ENCODE results near the gene DDB1. TPM values are rescaled to one million over a fixed set of nuclear protein-coding genes. Genes with fewer than 3 reads are reported as not detected.

DDB1 gene
- total and polyA plus RNA-seq, 8 donors = 140 to 203 (median 184) TPM

- no peak overlapping the region for H3K27ac ChIP-seq
- intact Hi-C loops (cut with DNase I) = no loop called here
- DNase-seq (no peak), ATAC-seq (no peak)
- no peak overlapping the region for H3K4me3 ChIP-seq
- no peaks in the 10 kb centered on the region for H3K27me3 ChIP-seq
- TF ChIP-seq CTCF (IDR thresholded peaks at IDR 0.05) = no peak
- H3K4me1 ChIP-seq = peaks cover 0 to 17% of the 10 kb centered on the region in 2 donors
- H3K36me3 ChIP-seq = peaks cover 0 to 75% of the 10 kb centered on the region in 2 donors
- H3K9me3 ChIP-seq = no peaks in the 10 kb centered on the region
Measured at GRCh38 chr11:61345954-61346843, 13.3 kb upstream of the DDB1 start.

DNA sequence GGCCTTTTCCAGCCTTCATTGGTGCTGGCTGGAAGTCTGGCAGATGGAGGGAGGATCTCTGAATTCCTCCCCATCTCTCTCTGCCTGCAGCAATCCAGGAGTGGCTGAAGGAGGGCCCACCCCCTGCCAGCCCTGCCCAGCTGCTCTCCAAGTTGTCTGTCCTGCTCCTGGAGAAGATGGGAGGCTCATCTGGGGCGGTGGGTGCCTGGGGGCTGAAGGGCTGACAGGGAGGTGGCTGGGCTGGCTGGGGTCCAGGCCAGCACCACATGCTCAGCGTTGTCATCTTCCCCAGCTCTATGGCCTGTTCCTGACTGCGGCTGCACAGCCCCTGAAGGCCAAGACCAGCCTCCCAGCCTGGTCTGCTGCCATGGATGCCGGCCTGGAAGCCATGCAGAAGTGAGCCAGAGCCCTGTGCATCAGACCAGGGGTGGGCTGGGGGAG lies 12.3 kb upstream of the DDB1 start:
- Histone ChIP-seq H3K4me1 (peaks cover 0 to 17% of the 10 kb centered on the region in 2 donors), H3K4me3 (no peak overlapping the region), H3K27me3 (no peaks in the 10 kb centered on the region), H3K27ac (peak overlapping the region in 1 of 2 donors; percentile 3), H3K36me3 (peaks cover 0 to 65% of the 10 kb centered on the region in 2 donors), H3K9me3 (no peaks in the 10 kb centered on the region)
- intact Hi-C loops (cut with DNase I) = no loop called here
- no peak for DNase-seq
- peak; percentile 21 for ATAC-seq
- no peak for TF ChIP-seq CTCF (IDR thresholded peaks at IDR 0.05)

DNA sequence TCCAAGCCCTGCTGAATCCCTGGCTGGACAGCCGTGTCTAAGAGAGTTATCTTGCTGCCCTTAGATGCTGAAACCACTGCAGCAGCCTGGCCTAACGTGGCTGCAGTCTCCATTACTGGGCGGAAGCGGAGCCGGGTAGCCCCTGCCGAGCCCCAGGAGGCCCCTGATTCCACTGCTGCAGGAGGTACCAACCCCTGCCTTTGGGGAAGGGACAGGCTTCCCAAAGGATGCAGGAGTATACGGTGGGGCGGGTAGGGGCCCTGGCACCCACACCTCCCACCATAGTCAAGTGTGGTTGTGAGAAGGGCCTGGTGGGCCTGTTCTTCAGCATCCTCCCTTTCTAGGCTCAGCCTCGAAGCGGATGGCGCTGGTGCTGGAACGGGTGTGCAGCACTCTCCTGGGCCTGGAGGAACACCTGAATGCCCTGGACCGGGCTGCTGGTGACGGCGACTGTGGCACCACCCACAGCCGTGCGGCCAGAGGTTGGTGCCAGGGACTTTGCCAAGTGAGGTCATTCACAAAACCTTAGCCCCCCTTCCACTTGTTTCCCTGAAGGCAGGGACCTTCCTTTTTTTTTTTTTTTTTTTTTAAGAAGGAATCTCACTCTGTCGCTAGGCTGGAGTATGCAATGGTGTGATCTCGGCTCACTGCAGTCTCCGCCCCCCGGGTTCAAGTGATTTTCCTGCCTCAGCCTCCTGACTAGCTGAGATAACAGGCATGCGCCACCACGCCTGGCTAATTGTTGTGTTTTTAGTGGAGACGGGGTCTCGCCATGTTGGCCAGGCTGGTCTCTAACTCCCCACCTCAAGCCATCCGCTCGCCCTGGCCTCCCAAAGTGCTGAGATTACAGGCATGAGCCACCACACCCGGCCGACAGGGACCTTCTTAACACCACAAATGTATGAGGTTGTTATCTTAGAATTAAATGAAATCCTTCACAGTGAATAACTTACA lies 11.2 kb upstream of the DDB1 start:
- Histone ChIP-seq H3K27me3 (no peaks in the 10 kb centered on the region), H3K9me3 (no peaks in the 10 kb centered on the region), H3K4me1 (peaks cover 0 to 17% of the 10 kb centered on the region in 2 donors), H3K4me3 (no peak overlapping the region), H3K36me3 (peaks cover 0 to 64% of the 10 kb centered on the region in 2 donors), H3K27ac (no peak overlapping the region)
- ATAC-seq (no peak), DNase-seq (no peak)
- TF ChIP-seq CTCF (IDR thresholded peaks at IDR 0.05) = no peak
- intact Hi-C loops (cut with DNase I) = no loop called here

- TF ChIP-seq CTCF (IDR thresholded peaks at IDR 0.05) = no peak
- no peaks in the 10 kb centered on the region for H3K9me3 ChIP-seq
- H3K36me3 ChIP-seq = peaks cover 0 to 52% of the 10 kb centered on the region in 2 donors
- ATAC-seq = no peak
- DNase-seq = no peak
- intact Hi-C loops (cut with DNase I) = no loop called here
- peaks cover 0 to 3% of the 10 kb centered on the region in 2 donors for H3K4me1 ChIP-seq
- H3K4me3 ChIP-seq = no peak overlapping the region
- no peak overlapping the region for H3K27ac ChIP-seq
- H3K27me3 ChIP-seq = no peaks in the 10 kb centered on the region
Measured at GRCh38 chr11:61342207-61342803, 9.4 kb upstream of the DDB1 start.

Measured in left lung (tissue), 10 donors.